Measurements from ENCODE around the gene CFDP1. TPM values are rescaled to one million over a fixed set of nuclear protein-coding genes. Genes with fewer than 3 reads are reported as not detected.
A peak's percentile ranks its signal among the peaks of the same experiment; 100 is the strongest.

The CFDP1 gene
- total RNA-seq, 2 donors from 2014 or later: 79.8 to 117 TPM

DNA sequence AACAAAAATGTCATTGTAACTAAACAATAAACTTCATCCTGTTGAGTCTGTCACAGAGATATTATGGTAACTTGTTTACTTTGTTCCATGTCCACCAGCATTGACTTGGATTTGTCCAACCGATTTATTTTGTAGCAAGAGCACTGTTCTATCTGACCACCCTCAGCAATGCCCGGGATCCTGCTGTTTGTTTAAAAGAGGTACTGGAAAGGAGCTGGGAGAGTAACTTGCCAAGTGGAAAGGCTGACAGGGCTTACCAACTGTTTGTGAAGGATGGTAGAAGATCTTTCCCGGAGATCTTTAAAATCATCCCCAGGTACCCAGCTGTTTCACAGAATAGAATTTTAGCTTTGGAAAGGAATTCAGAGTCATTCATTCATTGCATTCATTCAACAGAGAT, 122.8 kb downstream of the CFDP1 start:
- no peak for DNase-seq
- no peak for ATAC-seq
- intact Hi-C loops (cut with DNase I, micrococcal nuclease): no loop called here

- intact Hi-C loops (cut with DNase I, micrococcal nuclease): no loop called here
- ATAC-seq (peak; percentile 43), DNase-seq (peak; percentile 36 to 42)
Measured at GRCh38 chr16:75309899-75310430, 123.3 kb downstream of the CFDP1 start.

- DNase-seq (no peak), ATAC-seq (no peak)
- intact Hi-C loops (cut with DNase I, micrococcal nuclease): no loop called here
Measured at GRCh38 chr16:75309156-75309555, 124.1 kb downstream of the CFDP1 start.

DNA sequence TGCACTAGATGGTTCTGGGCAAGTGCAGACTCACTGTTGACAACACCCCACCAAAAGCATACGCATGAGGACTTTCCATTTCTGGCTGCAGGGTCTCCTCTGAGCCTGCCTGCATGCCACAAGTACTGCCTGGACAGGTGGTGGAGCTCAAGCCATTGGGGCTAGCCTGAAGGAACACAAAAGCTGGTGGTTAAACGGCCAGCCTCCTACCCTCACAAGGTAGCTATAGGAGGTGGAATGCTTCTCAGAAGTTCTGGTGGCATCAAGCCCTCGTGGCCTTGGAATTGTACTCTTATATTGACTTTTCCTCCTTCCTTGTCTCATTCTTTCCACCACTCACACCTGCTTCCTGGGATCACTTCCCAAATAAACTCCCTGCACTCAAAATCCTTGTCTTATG, 125.3 kb downstream of the CFDP1 start:
- intact Hi-C loops (cut with DNase I, micrococcal nuclease): no loop called here
- no peak for DNase-seq
- ATAC-seq: no peak

GRCh38 chr16:75307506-75307905, 125.8 kb downstream of the CFDP1 start:
- ATAC-seq (no peak), DNase-seq (no peak)
- intact Hi-C loops (cut with DNase I, micrococcal nuclease): no loop called here

DNA sequence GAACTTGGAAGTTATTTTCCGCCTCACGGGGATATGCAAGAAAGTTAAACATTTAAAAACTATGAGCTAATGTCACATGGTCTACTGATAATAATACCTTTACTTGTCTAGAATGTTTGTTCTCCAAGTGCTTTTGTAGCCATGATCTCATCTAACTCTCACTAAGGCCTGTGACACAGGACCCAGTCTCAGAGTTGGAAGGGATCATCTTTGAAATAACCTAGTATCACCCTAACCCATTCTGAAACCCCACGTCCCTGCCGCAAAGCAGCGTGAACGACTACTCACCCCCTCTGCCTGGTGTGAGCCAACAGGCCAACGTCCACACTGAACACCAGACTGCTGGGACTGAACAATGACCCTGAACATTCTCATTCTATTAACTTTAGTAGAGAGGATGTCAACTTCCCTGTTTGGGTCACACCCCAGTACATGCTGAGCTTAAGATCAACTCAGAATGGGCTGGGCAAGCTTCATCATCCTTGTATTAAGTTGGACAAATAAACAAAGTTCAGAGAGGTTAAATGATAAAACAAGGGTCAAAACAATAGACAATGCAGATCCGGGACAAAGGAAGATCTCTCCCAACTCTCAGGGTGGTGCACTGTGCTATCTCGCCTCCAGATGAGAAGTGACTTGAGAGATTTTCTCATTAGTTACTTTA, 127.1 kb downstream of the CFDP1 start:
- DNase-seq: peak; percentile 48 to 67
- ATAC-seq: peak; percentile 74
- intact Hi-C loops (cut with DNase I, micrococcal nuclease): no loop called here

DNA sequence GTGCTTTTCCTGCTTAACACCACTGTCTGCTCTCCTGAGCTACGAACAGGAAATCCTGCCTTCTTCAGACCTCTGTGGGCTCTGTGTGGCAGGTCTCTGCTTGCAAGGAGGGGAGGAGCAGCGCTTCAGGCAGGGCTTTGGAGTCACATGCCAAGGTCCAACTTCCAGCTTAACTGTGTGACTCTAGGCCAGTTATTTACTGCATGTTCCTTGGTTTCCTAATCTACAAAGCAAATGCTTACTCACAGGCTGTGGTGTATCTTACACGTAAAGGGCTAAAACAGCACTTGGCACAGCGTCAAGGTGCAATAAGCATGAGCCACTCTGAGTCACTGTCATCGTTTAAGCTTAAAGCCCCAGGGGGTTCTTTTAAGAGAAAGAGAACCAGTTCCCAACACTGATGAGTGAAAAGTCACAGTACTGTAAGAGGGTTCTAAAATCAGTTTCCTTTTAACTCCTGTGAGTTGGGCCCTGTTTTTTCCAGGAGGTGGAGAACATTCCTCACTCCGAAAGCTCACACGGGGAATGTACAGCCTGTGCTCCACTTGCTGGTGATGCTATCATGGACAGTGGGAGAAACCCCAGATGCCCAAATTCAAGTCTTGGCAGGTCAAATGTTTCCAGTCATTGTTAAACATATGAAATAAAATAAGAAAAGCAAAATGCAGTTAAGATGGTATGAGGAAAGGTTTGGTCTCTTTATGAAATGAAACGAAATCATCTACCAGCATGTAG, 127.8 kb downstream of the CFDP1 start:
- intact Hi-C loops (cut with DNase I, micrococcal nuclease): no loop called here
- DNase-seq (peak; percentile 88 to 90), ATAC-seq (peak; percentile 81)

- ATAC-seq (peak; percentile 48), DNase-seq (peak; percentile 66 to 80)
- intact Hi-C loops (cut with DNase I, micrococcal nuclease): no loop called here
Measured at GRCh38 chr16:75304521-75305363, 128.6 kb downstream of the CFDP1 start.

DNA sequence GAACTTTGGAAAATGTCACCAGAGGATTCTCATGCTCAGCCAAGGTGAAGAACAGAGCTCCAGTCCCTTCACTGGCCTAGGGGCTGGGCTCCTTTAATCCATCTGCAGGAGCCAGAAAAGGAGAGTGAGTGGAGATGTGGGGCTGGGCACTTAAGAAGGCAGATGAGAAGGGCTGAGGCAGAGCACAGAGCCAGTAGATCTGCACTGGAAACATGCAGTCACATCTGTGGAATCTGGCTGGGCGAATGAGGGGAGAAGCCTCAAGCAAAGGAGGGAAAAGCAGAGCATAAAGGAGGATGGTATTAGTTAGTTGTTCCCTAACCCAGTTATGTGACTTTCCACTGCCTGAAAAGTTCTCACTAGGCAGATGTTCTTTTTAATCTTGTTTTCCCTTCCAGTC, 131.5 kb downstream of the CFDP1 start:
- ATAC-seq: no peak
- intact Hi-C loops (cut with DNase I, micrococcal nuclease): no loop called here
- no peak for DNase-seq

DNA sequence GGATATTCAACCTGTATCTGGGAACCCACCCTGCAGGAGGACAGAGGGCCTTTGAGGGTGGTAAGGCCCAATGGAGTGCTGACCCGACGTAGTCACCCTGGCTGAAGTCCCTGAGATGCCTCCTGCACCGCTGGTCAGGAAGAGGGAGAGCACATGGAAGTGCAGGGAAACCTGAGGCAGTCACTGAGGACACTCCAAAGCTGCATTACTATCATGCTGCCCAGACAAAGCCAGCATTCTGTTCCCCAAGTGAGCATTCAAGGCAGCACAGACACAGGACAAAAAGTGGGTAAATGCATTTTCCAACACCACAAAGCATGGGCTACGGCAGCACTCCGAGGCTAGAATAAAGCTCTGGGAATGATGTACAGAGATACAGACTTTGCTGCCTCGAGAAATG, 135.0 kb downstream of the CFDP1 start:
- no peak for DNase-seq
- no peak for ATAC-seq
- intact Hi-C loops (cut with DNase I, micrococcal nuclease): no loop called here

DNA sequence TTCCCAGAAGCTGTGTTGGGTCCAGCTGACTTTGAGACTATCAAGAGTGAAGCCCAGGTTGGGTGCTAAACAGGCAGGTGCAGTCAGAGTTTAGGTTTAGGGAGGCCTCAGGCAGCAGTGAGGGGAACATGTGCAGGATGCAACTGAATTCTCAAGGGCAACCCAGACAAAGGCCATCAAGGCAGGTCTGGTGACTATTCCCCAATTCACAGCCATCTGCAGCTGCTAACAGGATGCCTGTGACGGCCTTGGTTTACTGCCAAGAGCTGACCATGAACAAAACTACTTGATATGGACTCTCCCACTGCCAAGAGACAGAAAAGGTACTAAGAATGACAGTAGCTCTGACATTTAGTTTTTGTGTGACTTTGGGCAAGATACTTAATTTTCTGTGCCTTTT, 136.7 kb downstream of the CFDP1 start:
- DNase-seq: no peak
- ATAC-seq: no peak
- intact Hi-C loops (cut with DNase I, micrococcal nuclease): no loop called here

- intact Hi-C loops (cut with DNase I, micrococcal nuclease): no loop called here
- ATAC-seq: no peak
- no peak for DNase-seq
Measured at GRCh38 chr16:75294773-75295459, 138.4 kb downstream of the CFDP1 start.

GRCh38 chr16:75293772-75294171, 139.5 kb downstream of the CFDP1 start:
- ATAC-seq (no peak), DNase-seq (no peak)
- intact Hi-C loops (cut with DNase I, micrococcal nuclease): no loop called here

DNA sequence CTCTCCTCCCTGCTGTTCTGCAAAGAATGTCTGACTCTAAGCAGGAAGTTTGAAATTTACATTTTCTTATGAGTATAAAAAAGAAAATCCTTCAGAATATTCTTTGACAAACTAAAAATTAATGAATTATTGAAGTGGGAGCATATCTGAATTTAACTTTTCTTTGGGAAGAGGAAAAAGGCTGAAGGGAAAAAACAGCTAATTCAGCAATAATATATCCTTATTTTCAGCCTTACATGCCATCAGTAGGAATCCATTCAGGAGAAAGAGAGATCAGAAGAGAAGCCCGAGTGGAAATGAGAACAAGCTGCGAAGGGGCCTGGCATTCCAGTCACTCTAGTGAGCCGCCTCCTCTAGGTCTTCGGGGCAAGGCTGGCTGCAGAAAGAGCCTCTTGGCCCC, 140.1 kb downstream of the CFDP1 start:
- intact Hi-C loops (cut with DNase I, micrococcal nuclease): no loop called here
- ATAC-seq (no peak), DNase-seq (no peak)

GRCh38 chr16:75292691-75293090, 140.6 kb downstream of the CFDP1 start:
- intact Hi-C loops (cut with DNase I, micrococcal nuclease): no loop called here
- ATAC-seq: no peak
- DNase-seq: no peak

GRCh38 chr16:75289189-75289588, 144.1 kb downstream of the CFDP1 start:
- peak; percentile 25 for ATAC-seq
- intact Hi-C loops (cut with DNase I, micrococcal nuclease): no loop called here

GRCh38 chr16:75288596-75289120, 144.6 kb downstream of the CFDP1 start:
- intact Hi-C loops (cut with DNase I, micrococcal nuclease): no loop called here
- DNase-seq: no peak
- ATAC-seq: no peak

More at GRCh38 chr16:75289189-75289588, 144.1 kb downstream of the CFDP1 start:
- DNase-seq: no peak

GRCh38 chr16:75288181-75288580, 145.1 kb downstream of the CFDP1 start:
- intact Hi-C loops (cut with DNase I, micrococcal nuclease): no loop called here
- ATAC-seq: peak; percentile 26
- DNase-seq: no peak

DNA sequence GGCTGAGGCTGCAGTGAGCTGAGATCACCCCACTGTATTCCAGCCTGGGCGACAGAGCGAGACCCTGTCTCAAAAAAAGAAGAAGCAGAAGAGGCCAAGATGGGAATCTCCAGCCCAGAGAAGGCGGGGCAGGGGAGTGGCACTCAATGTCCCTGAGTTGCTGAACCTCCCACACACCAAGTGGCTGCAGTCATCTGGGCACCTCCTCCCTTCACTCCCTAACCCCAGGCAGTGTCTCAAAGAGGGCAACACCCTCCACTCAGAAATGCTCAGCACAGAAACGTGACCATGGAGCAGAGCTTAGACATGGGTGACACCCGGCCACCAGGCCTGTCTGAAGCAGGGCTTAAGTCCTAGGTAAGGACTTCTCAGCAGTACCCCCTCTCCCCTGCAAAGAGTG, 145.6 kb downstream of the CFDP1 start:
- intact Hi-C loops (cut with DNase I, micrococcal nuclease): no loop called here
- peak; percentile 91 for ATAC-seq
- DNase-seq: peak in 1 of 2 donors; percentile 41
